ENCODE data around the gene OR4C11. TPM values are rescaled to one million over a fixed set of nuclear protein-coding genes. Genes with fewer than 3 reads are reported as not detected.

Gene OR4C11, protein sequence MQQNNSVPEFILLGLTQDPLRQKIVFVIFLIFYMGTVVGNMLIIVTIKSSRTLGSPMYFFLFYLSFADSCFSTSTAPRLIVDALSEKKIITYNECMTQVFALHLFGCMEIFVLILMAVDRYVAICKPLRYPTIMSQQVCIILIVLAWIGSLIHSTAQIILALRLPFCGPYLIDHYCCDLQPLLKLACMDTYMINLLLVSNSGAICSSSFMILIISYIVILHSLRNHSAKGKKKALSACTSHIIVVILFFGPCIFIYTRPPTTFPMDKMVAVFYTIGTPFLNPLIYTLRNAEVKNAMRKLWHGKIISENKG
- total RNA-seq = not detected

- Histone ChIP-seq H3K27ac (no peak within 1 kb of the TSS), H3K4me3 (no peak within 1 kb of the TSS), H3K36me3 (no peaks in the 10 kb centered on the region), H3K4me1 (no peaks in the 10 kb centered on the region), H3K27me3 (no peaks in the 10 kb centered on the region), H3K9me3 (no peaks in the 10 kb centered on the region)
- TF ChIP-seq, protein P1, sequence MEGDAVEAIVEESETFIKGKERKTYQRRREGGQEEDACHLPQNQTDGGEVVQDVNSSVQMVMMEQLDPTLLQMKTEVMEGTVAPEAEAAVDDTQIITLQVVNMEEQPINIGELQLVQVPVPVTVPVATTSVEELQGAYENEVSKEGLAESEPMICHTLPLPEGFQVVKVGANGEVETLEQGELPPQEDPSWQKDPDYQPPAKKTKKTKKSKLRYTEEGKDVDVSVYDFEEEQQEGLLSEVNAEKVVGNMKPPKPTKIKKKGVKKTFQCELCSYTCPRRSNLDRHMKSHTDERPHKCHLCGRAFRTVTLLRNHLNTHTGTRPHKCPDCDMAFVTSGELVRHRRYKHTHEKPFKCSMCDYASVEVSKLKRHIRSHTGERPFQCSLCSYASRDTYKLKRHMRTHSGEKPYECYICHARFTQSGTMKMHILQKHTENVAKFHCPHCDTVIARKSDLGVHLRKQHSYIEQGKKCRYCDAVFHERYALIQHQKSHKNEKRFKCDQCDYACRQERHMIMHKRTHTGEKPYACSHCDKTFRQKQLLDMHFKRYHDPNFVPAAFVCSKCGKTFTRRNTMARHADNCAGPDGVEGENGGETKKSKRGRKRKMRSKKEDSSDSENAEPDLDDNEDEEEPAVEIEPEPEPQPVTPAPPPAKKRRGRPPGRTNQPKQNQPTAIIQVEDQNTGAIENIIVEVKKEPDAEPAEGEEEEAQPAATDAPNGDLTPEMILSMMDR (IDR thresholded peaks at IDR 0.05) = no peak
- TF ChIP-seq POLR2A (IDR thresholded peaks at IDR 0.05) = no peak
- no peak for DNase-seq
Measured at GRCh38 chr11:55607545-55607944, at the start of gene OR4C11. Gene OR4C11 (minus strand): TSS chr11:55607645. CDS start chr11:55604373, 3,272 bp downstream.

DNA sequence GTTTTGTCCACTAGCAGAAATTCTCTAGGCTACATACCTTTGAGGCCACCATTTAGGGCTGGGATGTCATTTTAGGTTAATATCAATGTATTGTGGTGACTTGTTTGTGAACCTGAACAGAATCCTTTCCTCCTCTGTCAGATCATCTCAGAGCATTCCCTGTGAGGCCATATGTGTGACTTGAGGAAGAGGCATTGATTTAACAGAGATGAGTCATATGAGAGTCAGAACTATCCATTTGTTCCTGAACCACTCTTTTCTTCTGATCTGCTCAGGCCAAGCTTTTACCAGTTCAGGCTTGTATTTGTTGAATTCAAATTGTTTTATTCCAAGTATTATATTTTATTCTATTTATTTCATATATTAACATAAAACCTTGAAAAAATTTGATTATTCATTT lies 47.7 kb upstream of the OR4C11 start:
- Histone ChIP-seq H3K36me3 (no peaks in the 10 kb centered on the region), H3K4me1 (no peaks in the 10 kb centered on the region), H3K27ac (no peak overlapping the region), H3K4me3 (no peak overlapping the region), H3K9me3 (no peaks in the 10 kb centered on the region), H3K27me3 (no peaks in the 10 kb centered on the region)
- no peak for DNase-seq
- no peak for TF ChIP-seq POLR2A (IDR thresholded peaks at IDR 0.05)
- TF ChIP-seq, protein P1 (IDR thresholded peaks at IDR 0.05) = no peak

DNA sequence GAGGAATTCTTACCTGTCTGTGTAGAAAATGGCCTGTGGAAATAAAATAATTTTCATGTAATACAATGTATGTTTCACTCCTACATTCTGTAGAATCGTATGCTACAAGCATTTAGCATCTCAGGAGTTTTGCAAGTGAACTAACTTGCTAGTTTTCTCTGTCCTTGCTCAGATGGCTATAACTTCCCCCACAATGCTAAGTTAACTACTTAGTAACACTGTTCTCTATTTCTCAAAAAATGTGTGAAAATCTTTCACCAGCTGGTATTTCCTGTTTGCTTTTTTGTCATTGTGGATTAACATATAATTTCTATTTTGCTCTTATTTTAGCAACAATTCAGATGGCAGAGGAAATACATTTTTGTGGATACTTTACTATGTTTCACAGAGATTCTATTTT lies 45.1 kb upstream of the OR4C11 start:
- no peak for DNase-seq
- Histone ChIP-seq H3K4me3 (no peak overlapping the region), H3K9me3 (no peaks in the 10 kb centered on the region), H3K36me3 (no peaks in the 10 kb centered on the region), H3K27me3 (no peaks in the 10 kb centered on the region), H3K4me1 (no peaks in the 10 kb centered on the region), H3K27ac (no peak overlapping the region)
- TF ChIP-seq, protein P1 (IDR thresholded peaks at IDR 0.05) = no peak
- no peak for TF ChIP-seq POLR2A (IDR thresholded peaks at IDR 0.05)

GRCh38 chr11:55648027-55648426 lies 40.6 kb upstream of the OR4C11 start, which contains the start of gene OR4S2:
Gene OR4S2 (plus strand): TSS chr11:55648327. CDS start chr11:55650904, 2,577 bp downstream.
- DNase-seq = no peak
- no peaks in the 10 kb centered on the region for H3K9me3 ChIP-seq
- H3K27ac ChIP-seq = no peak within 1 kb of the TSS
- no peaks in the 10 kb centered on the region for H3K27me3 ChIP-seq
- no peaks in the 10 kb centered on the region for H3K36me3 ChIP-seq
- H3K4me3 ChIP-seq = no peak within 1 kb of the TSS
- no peak for TF ChIP-seq POLR2A (IDR thresholded peaks at IDR 0.05)
- TF ChIP-seq, protein P1 (IDR thresholded peaks at IDR 0.05) = no peak
- H3K4me1 ChIP-seq = no peaks in the 10 kb centered on the region

DNA sequence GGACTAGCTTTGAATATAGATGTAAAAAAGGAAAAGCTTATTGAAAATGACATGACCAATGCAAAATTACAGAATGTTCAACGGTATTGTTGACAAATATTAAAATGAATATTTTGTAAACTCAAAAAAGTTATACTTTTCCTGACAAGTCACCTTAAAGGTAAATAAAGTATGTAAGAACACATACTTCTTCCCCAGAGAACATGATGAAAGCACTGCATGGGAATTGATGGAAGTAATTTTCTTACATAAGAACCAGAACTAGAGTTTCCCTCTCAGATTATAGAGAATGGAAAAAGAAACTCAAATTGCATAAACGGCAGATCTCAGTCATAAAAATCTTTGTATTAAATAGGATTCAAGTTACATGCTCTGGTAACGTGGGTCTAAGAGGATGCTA lies 27.4 kb upstream of the OR4C11 start, which contains the start of gene OR4P4:
Gene OR4P4, plus strand, starts transcription at position 301 of the 400 bp plus-strand sequence.
- H3K27ac ChIP-seq = no peak within 1 kb of the TSS
- H3K36me3 ChIP-seq = no peaks in the 10 kb centered on the region
- no peaks in the 10 kb centered on the region for H3K9me3 ChIP-seq
- no peaks in the 10 kb centered on the region for H3K4me1 ChIP-seq
- TF ChIP-seq, protein P1 (IDR thresholded peaks at IDR 0.05) = no peak
- TF ChIP-seq POLR2A (IDR thresholded peaks at IDR 0.05) = no peak
- no peaks in the 10 kb centered on the region for H3K27me3 ChIP-seq
- H3K4me3 ChIP-seq = no peak within 1 kb of the TSS
- DNase-seq = no peak

Measured in Peyer's patch (tissue), 4 donors.